Thyroid gland (tissue), 4 donors: ENCODE results near the gene LHFPL6. TPM values are rescaled to one million over a fixed set of nuclear protein-coding genes. Genes with fewer than 3 reads are reported as not detected.

Source experiments
- DNase-seq, 2 donors: peaks; one replicate each; pipeline ENCODE4 v3.0.0-alpha.2; 2019
- H3K27ac ChIP-seq, 3 donors: fragments of 200-600 bp; sonication (generic); 1 replicate in 2 of 3; 2 replicates in 1 of 3; pipeline ENCODE4 v1.5.1; 2016 to 2019; ENCODE audit warnings: mild to moderate bottlenecking in 1 of 3, moderate library complexity in 1 of 3
- H3K27me3 ChIP-seq: fragments of 200-600 bp; sonication (generic); one replicate; pipeline ENCODE4 v1.5.1; 2019
- H3K36me3 ChIP-seq, 2 donors: fragments of 200-600 bp; sonication (generic); one replicate each; pipeline ENCODE4 v1.5.1; 2016 to 2019
- H3K4me1 ChIP-seq, 2 donors: fragments of 200-600 bp; sonication (generic); one replicate each; pipeline ENCODE4 v1.5.1; 2017 to 2019
- H3K4me3 ChIP-seq, 3 donors: fragments of 200-600 bp; sonication (generic); replicated peaks in 1 of 3; 1 replicate in 2 of 3; 2 replicates in 1 of 3; pipeline ENCODE4 v1.5.1; 2016; ENCODE audit warnings: mild to moderate bottlenecking in 1 of 3
- H3K9me3 ChIP-seq: fragments of 200-600 bp; sonication (generic); one replicate; pipeline ENCODE4 v1.5.1; 2017
- POLR2A ChIP-seq, 2 donors: fragments of 450-650 bp; IDR thresholded peaks; one replicate each; pipeline ENCODE4 v1.6.1; 2017; ENCODE audit warnings: antibody characterized with exemption in 2 of 2, mild to moderate bottlenecking in 2 of 2, moderate library complexity in 1 of 2
- whole genome bisulfite sequencing, 2 donors: methylation state at CpG; one replicate each; pipeline ENCODE4 v1.1.5; 2017; 5-methylcytosine and 5-hydroxymethylcytosine counted together
- intact Hi-C: fragments of 100-400 bp; cut with DNase I; formaldehyde crosslinking; loops from one replicate; pipeline ENCODE4 v1.15.1; 2023
- total RNA-seq, 4 donors: library from RNA; depleted of rRNA; stranded (reverse); fragments of >200 nt; gene quantifications; one replicate each; pipeline ENCODE4 v1.2.3, GENCODE V29; 2016
- TF ChIP-seq, protein P1 (sequence below), 6 experiments: fragments of 200-600 bp in 3 of 6; fragments of 450-650 bp in 3 of 6; sonication (generic) in 3 of 6; IDR thresholded peaks; one replicate each; pipeline ENCODE4 v1.5.1; 2016 to 2019; ENCODE audit warnings: antibody characterized with exemption in 6 of 6, mild to moderate bottlenecking in 2 of 6, inconsistent platforms in 1 of 6, moderate library complexity in 1 of 6

The LHFPL6 gene
- total RNA-seq, 4 donors from 2014 or later, result 23.6 to 86.3 (median 42.0) TPM

DNA sequence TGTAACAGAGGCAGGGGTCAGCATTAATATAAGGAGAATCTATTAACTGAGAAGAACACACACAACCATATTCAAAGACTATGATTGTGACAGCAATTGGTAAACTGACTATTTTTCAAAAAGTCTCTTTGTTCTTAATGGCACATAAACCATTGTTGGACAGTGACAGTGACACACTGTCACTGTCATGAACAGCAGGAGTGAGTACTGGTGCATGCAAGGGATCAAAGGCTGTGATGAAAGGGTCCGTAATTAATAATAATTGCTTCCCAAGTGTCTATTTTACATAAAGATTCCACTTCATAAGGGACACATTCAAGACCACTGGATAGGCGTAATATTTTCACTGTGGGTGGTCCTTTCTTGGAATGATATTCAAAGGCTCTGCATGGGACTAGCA, 50.7 kb downstream of the LHFPL6 start:
- no peaks in the 10 kb centered on the region for H3K4me1 ChIP-seq
- intact Hi-C loops, result no loop called here
- no peaks in the 10 kb centered on the region for H3K9me3 ChIP-seq
- H3K4me3 ChIP-seq, result no peak overlapping the region
- 93 to 96% methylated on average over 2 of the region's 2 CpGs for WGBS, 2 donors
- no peak overlapping the region for H3K27ac ChIP-seq
- DNase-seq, result no peak
- H3K27me3 ChIP-seq, result no peaks in the 10 kb centered on the region
- TF ChIP-seq, protein P1, sequence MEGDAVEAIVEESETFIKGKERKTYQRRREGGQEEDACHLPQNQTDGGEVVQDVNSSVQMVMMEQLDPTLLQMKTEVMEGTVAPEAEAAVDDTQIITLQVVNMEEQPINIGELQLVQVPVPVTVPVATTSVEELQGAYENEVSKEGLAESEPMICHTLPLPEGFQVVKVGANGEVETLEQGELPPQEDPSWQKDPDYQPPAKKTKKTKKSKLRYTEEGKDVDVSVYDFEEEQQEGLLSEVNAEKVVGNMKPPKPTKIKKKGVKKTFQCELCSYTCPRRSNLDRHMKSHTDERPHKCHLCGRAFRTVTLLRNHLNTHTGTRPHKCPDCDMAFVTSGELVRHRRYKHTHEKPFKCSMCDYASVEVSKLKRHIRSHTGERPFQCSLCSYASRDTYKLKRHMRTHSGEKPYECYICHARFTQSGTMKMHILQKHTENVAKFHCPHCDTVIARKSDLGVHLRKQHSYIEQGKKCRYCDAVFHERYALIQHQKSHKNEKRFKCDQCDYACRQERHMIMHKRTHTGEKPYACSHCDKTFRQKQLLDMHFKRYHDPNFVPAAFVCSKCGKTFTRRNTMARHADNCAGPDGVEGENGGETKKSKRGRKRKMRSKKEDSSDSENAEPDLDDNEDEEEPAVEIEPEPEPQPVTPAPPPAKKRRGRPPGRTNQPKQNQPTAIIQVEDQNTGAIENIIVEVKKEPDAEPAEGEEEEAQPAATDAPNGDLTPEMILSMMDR (IDR thresholded peaks at IDR 0.05), result no peak
- H3K36me3 ChIP-seq, result no peaks in the 10 kb centered on the region

DNA sequence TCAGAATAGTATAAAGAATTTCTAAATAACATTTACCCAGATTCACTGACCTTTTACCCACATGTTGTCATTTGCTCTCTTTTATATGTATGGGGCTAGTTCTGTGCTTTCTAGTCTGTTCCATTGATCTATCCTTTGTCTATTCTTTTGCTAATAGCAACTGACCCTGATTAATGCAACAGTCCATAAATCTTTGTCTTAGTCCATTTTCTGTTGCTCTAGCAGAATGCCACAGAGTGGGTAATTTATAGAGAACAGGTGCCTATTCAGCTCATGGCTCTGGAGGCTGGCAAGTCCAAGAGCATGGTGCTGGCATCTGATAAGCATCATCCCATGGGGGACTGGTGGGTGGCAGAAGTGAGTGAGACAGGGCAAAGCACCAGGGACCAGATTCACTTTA, 52.1 kb downstream of the LHFPL6 start:
- H3K36me3 ChIP-seq, result no peaks in the 10 kb centered on the region
- H3K4me3 ChIP-seq, result no peak overlapping the region
- no peaks in the 10 kb centered on the region for H3K4me1 ChIP-seq
- DNase-seq, result no peak
- TF ChIP-seq, protein P1 (IDR thresholded peaks at IDR 0.05), result no peak
- no peak for TF ChIP-seq POLR2A (IDR thresholded peaks at IDR 0.05)
- H3K27ac ChIP-seq, result no peak overlapping the region
- no peaks in the 10 kb centered on the region for H3K9me3 ChIP-seq
- intact Hi-C loops, result no loop called here
- no peaks in the 10 kb centered on the region for H3K27me3 ChIP-seq

DNA sequence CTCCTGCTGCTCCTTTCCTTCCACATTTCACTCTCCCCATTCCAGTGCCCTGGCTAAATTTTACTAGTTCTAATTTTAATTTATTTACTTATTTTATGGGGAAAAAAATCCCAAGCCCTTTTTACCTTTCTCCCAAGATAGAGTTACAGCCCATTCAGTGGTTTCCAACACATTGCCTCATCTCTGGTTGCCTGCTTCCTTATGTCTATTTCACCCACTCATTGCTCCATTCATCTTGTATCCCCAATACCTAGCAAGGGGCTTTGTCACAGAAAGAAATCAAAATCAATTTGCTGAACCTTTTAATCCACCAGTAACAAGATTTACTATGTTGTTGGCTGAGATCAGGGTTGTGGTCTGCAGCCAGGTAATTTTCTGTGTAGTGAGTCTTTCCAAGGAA, 55.9 kb downstream of the LHFPL6 start:
- H3K36me3 ChIP-seq, result no peaks in the 10 kb centered on the region
- TF ChIP-seq, protein P1 (IDR thresholded peaks at IDR 0.05), result no peak
- no peak for TF ChIP-seq POLR2A (IDR thresholded peaks at IDR 0.05)
- no peaks in the 10 kb centered on the region for H3K9me3 ChIP-seq
- no peak overlapping the region for H3K27ac ChIP-seq
- H3K4me3 ChIP-seq, result no peak overlapping the region
- H3K4me1 ChIP-seq, result no peaks in the 10 kb centered on the region
- no peaks in the 10 kb centered on the region for H3K27me3 ChIP-seq
- no peak for DNase-seq
- intact Hi-C loops, result no loop called here

DNA sequence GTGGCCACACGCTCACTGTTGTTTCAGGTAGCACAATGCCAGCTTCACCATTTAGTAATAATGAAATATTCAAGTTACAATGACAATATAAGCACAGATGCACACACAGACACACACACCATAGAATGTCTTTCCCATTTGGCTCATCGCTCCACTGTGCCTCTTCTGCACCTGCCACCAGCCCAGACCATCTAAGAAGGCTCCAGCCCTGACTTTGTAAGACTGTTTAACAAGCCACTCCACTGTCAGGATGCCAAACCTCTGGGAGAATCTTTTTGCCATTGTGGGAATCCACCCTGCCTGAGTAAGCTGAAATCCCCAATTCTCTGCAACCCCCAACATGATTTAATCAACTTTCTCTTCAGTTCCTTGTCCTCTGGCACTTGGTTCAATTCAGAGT, 60.6 kb downstream of the LHFPL6 start:
- no peak for DNase-seq
- Histone ChIP-seq H3K36me3 (no peaks in the 10 kb centered on the region), H3K9me3 (no peaks in the 10 kb centered on the region), H3K4me1 (no peaks in the 10 kb centered on the region), H3K27ac (no peak overlapping the region), H3K27me3 (no peaks in the 10 kb centered on the region), H3K4me3 (no peak overlapping the region)
- intact Hi-C loops, result no loop called here
- WGBS, 2 donors, result 94 to 99% methylated on average over 2 of the region's 2 CpGs
- TF ChIP-seq, protein P1 (IDR thresholded peaks at IDR 0.05), result no peak
- TF ChIP-seq POLR2A (IDR thresholded peaks at IDR 0.05), result no peak

DNA sequence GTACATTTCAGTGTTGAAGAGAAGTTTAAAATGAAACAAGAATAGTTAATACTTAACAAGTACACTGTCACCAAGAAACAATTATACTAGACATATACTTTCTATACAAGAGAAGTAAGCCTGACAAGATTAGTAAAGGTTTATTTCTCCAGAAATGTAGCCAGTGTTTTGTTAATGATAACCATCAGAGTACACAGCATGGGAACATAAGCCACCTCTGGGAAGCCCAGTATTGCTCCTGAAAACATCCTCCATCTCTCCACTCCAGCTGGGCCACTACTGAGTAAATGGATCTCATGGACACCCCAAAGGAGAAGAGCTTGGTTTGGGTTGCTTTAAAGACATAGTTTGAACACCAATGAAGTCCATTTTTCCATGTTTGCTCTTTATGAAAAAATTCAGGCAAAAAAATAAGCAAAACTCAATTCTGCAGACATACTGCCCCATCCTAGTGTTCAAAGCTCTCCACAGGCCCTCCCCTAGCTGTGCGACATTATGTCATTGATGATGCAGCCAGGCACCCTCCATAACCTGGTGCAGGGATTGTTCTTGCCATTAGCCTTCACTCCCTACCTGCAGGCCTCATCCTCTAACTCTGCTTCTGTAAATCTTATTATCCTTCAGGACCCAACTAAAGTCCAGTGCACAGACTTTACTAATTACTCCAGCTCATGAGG, 61.9 kb downstream of the LHFPL6 start:
- H3K27me3 ChIP-seq, result no peaks in the 10 kb centered on the region
- no peak for TF ChIP-seq POLR2A (IDR thresholded peaks at IDR 0.05)
- TF ChIP-seq, protein P1 (IDR thresholded peaks at IDR 0.05), result no peak
- H3K4me3 ChIP-seq, result no peak overlapping the region
- no peak overlapping the region for H3K27ac ChIP-seq
- H3K9me3 ChIP-seq, result no peaks in the 10 kb centered on the region
- DNase-seq, result no peak
- H3K36me3 ChIP-seq, result no peaks in the 10 kb centered on the region
- intact Hi-C loops, result no loop called here
- 100% methylated on average over 1 of the region's 1 CpG for WGBS, 2 donors
- no peaks in the 10 kb centered on the region for H3K4me1 ChIP-seq
